Neuron (in vitro differentiated cells): Measurements from ENCODE around the gene GNAQ.

Source experiments
- H2AFZ ChIP-seq: one replicate; pipeline ENCODE4 v1.6.1; 2013; ENCODE audit warnings: low read depth, mild to moderate bottlenecking, inconsistent platforms, low read length, moderate library complexity
- H3K27me3 ChIP-seq: one replicate; pipeline ENCODE4 v1.6.1; 2013; ENCODE audit warnings: low read length; ENCODE audit not compliant: insufficient read depth
- H3K36me3 ChIP-seq: one replicate; pipeline ENCODE4 v1.6.1; 2013; ENCODE audit warnings: low read length; ENCODE audit not compliant: insufficient read depth
- H3K4me1 ChIP-seq: one replicate; pipeline ENCODE4 v1.6.1; 2013; ENCODE audit warnings: low read length; ENCODE audit not compliant: insufficient read depth
- H3K4me3 ChIP-seq: 2 replicates; pipeline ENCODE4 v1.5.1; 2013; ENCODE audit warnings: mild to moderate bottlenecking, low read length, moderate library complexity
- H3K9me3 ChIP-seq: one replicate; pipeline ENCODE4 v1.6.1; 2013; ENCODE audit warnings: low read length

The GNAQ gene

DNA sequence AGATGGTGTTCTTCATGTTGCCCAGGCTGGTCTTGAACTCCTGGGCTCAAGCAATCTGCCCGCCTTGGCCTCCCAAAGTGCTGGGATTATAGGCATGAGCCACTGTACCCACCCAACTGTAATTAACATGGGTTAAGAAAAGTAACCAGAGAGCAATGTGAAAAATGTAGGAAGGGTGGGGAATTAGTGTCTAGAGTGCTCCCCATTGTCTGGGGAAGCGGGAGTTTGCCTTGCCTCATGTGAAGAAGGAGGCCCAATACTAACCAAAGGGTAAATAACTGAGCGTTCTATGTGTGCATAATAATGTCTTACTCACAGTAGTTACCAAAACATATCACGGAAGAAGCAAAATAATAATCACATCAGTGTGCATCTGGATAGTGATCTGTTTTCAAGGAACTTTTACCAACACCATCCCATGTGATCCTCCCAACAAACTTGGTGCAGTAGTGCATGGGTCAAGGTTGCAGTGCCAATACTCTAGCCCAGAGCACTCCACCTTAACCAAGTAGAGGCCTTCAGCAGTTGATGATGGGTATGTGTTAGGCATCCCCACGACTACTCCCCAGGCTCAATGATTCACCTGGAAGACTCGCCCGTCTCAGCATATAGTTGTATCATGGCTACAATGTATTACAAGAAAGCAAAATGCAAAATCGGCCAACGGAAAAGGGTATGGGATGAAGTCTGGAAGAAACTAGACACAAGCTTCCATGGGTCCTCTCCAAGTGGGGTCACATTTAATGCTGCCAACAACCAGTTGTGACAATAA lies 26.2 kb downstream of the GNAQ start:
- Histone ChIP-seq H3K36me3 (no peaks in the 10 kb centered on the region), H3K27me3 (no peaks in the 10 kb centered on the region), H3K4me3 (no peak overlapping the region), H3K9me3 (no peaks in the 10 kb centered on the region), H2AFZ (no peak overlapping the region), H3K4me1 (no peaks in the 10 kb centered on the region)

- Histone ChIP-seq H3K9me3 (no peaks in the 10 kb centered on the region), H3K4me1 (no peaks in the 10 kb centered on the region), H2AFZ (no peak overlapping the region), H3K4me3 (no peak overlapping the region), H3K36me3 (no peaks in the 10 kb centered on the region), H3K27me3 (no peaks in the 10 kb centered on the region)
Measured at GRCh38 chr9:78004478-78005229, 27.0 kb downstream of the GNAQ start.

GRCh38 chr9:78003730-78004129 lies 27.9 kb downstream of the GNAQ start:
- Histone ChIP-seq H3K4me1 (no peaks in the 10 kb centered on the region), H3K9me3 (no peaks in the 10 kb centered on the region)

GRCh38 chr9:78001946-78002731 lies 29.5 kb downstream of the GNAQ start:
- Histone ChIP-seq H3K36me3 (peaks cover 2% of the 10 kb centered on the region), H3K9me3 (no peaks in the 10 kb centered on the region), H2AFZ (no peak overlapping the region), H3K4me3 (no peak overlapping the region), H3K4me1 (no peaks in the 10 kb centered on the region), H3K27me3 (no peaks in the 10 kb centered on the region)

More at GRCh38 chr9:78003730-78004129, 27.9 kb downstream of the GNAQ start:
- Histone ChIP-seq H3K27me3 (no peaks in the 10 kb centered on the region), H3K36me3 (no peaks in the 10 kb centered on the region), H3K4me3 (no peak overlapping the region), H2AFZ (no peak overlapping the region)

DNA sequence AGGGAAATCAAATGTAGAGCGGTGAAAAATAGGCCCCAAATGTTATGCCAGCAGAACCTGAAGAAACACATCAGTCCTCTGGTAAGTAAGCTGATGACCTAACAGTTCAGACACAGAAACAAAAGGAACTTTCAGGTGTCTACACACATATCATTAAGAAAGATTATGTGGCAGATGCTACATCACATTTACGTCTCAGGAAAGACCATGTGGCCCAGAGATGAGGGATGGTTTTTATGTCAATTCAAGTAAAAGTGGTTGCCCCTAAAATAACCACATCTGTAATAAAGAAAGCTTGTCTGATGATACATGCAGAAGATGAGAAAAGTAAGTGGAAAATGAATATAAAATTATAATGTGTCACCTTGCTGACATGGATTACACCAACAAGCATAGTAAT lies 31.4 kb downstream of the GNAQ start:
- H3K4me1 ChIP-seq = no peaks in the 10 kb centered on the region
- H3K9me3 ChIP-seq = no peaks in the 10 kb centered on the region
- no peak overlapping the region for H2AFZ ChIP-seq
- no peaks in the 10 kb centered on the region for H3K27me3 ChIP-seq
- peaks cover 2% of the 10 kb centered on the region for H3K36me3 ChIP-seq
- H3K4me3 ChIP-seq = no peak overlapping the region

GRCh38 chr9:77999231-77999631 lies 32.4 kb downstream of the GNAQ start:
- Histone ChIP-seq H3K27me3 (no peaks in the 10 kb centered on the region), H3K9me3 (no peaks in the 10 kb centered on the region), H3K4me3 (no peak overlapping the region), H3K36me3 (peaks cover 2% of the 10 kb centered on the region), H3K4me1 (no peaks in the 10 kb centered on the region), H2AFZ (no peak overlapping the region)

DNA sequence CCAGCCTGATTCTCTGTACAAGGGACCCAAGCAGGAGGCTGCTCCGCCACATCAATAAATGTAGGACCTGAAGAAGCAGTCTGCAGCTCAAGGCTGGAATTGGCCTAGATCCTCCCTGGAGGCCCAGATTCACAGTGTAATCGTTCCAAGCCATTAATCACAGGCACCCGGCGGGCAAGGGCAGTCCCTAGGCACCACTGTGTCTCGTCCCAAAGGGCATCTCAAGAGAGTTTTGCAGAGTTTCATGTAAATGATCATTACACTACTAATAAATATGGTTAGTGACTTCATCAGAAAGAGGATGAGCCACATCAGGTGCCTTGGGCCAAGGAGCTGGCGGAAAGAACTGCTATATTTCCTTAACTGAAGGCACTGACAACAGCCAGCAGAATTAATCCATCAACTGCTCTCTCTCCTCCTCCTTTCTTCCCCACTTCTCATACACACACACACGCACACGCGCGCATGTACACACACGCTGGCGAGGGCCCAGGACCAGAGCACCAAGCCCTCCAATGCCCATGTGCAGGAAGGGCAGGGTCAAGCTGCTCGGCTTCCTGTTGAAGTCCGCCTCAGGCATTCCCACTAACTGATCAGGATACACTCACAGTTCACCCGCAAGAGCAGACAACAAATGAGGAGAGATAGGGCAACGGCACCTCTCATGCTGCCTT lies 33.9 kb downstream of the GNAQ start:
- Histone ChIP-seq H3K36me3 (peaks cover 2% of the 10 kb centered on the region), H3K4me3 (no peak overlapping the region), H3K9me3 (no peaks in the 10 kb centered on the region), H3K27me3 (no peaks in the 10 kb centered on the region), H2AFZ (no peak overlapping the region), H3K4me1 (no peaks in the 10 kb centered on the region)

GRCh38 chr9:77996696-77997095 lies 34.9 kb downstream of the GNAQ start:
- no peaks in the 10 kb centered on the region for H3K9me3 ChIP-seq
- no peak overlapping the region for H2AFZ ChIP-seq
- no peaks in the 10 kb centered on the region for H3K4me1 ChIP-seq
- H3K27me3 ChIP-seq = no peaks in the 10 kb centered on the region
- H3K4me3 ChIP-seq = no peak overlapping the region
- peaks cover 6% of the 10 kb centered on the region for H3K36me3 ChIP-seq

- Histone ChIP-seq H3K36me3 (peaks cover 6% of the 10 kb centered on the region), H3K4me1 (no peaks in the 10 kb centered on the region), H2AFZ (no peak overlapping the region), H3K9me3 (no peaks in the 10 kb centered on the region), H3K4me3 (no peak overlapping the region), H3K27me3 (no peaks in the 10 kb centered on the region)
Measured at GRCh38 chr9:77991191-77991590, 40.4 kb downstream of the GNAQ start.

DNA sequence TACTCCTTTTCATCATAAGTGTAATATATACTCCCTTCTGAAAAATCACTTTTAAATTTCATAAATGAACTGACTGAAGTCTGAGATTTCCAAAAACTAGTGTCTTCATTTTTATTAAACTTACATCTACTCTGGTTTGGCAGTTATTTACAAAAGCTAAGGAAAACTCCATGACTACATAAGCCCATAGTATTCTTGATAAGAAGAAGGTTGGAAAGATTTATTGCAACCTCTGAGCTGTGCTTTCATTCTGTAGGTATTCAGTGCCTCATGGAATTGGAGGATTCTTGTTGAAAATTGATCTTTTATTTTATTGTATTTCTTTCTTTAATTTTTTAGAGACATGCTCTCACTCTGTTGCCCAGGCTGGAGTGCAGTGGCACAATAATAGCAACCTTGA lies 41.7 kb downstream of the GNAQ start:
- H3K4me3 ChIP-seq = no peak overlapping the region
- no peak overlapping the region for H2AFZ ChIP-seq
- no peaks in the 10 kb centered on the region for H3K9me3 ChIP-seq
- H3K4me1 ChIP-seq = no peaks in the 10 kb centered on the region
- H3K36me3 ChIP-seq = peaks cover 6% of the 10 kb centered on the region
- no peaks in the 10 kb centered on the region for H3K27me3 ChIP-seq

- Histone ChIP-seq H3K4me3 (no peak overlapping the region), H3K9me3 (no peaks in the 10 kb centered on the region), H3K36me3 (peaks cover 6% of the 10 kb centered on the region), H2AFZ (no peak overlapping the region), H3K4me1 (no peaks in the 10 kb centered on the region), H3K27me3 (no peaks in the 10 kb centered on the region)
Measured at GRCh38 chr9:77989458-77989857, 42.2 kb downstream of the GNAQ start.

DNA sequence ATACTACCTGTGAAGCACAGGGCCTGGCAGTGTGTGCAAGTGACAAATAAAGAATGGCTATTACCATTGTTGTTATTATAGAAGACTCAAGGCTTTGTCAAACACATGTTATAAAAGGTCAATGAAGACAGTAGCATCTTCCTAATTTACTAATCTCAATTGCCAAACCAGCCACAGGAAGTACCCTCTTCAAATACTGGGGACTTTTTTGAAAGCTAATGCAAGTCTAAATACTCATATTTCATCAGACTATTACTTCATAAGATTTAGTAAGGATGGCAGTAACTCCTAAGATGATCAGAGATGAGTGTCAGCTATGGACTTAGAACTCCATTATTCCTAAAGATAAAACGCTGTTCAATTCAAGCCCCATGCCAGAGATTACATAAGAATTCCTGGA lies 43.0 kb downstream of the GNAQ start:
- no peaks in the 10 kb centered on the region for H3K27me3 ChIP-seq
- no peak overlapping the region for H2AFZ ChIP-seq
- H3K9me3 ChIP-seq = no peaks in the 10 kb centered on the region
- no peaks in the 10 kb centered on the region for H3K4me1 ChIP-seq
- H3K36me3 ChIP-seq = peaks cover 6% of the 10 kb centered on the region
- no peak overlapping the region for H3K4me3 ChIP-seq
